Measurements from ENCODE around the gene RNF150.
"Not testable (repeated sequence)": the region's sequence is repeated elsewhere in the genome, so short reads cannot be mapped to it uniquely, and the experiment has no call there.

Gene RNF150

GRCh38 chr4:140826701-140827027 is 306.6 kb downstream of the RNF150 start:
- no peaks in the 10 kb centered on the region for H3K27me3 ChIP-seq (ENCODE audit: insufficient read depth, insufficient read length)
- no peak for TF ChIP-seq YY1 (IDR thresholded peaks at IDR 0.05; ENCODE audit: insufficient read depth, insufficient read length)
- no peak for TF ChIP-seq SUZ12 (IDR thresholded peaks at IDR 0.05; ENCODE audit: extremely low read depth, insufficient read depth, insufficient read length)
- no peak for TF ChIP-seq ZNF274 (IDR thresholded peaks at IDR 0.05; ENCODE audit: low read depth, low read length)

GRCh38 chr4:140820520-140820919 is 312.7 kb downstream of the RNF150 start:
- not testable (repeated sequence) for H3K4me1 ChIP-seq (ENCODE audit: insufficient read depth, insufficient read length); H3K4me3 ChIP-seq (ENCODE audit: insufficient read length, low read depth); H3K27me3 ChIP-seq (ENCODE audit: insufficient read depth, insufficient read length); H3K36me3 ChIP-seq (ENCODE audit: insufficient read depth, insufficient read length, low read length); H3K9me3 ChIP-seq (ENCODE audit: insufficient read depth, low read length); H3K9ac ChIP-seq (ENCODE audit: insufficient read length, low read depth); DNase-seq (ENCODE audit: low read depth, low spot score)

More at GRCh38 chr4:140826701-140827027, 306.6 kb downstream of the RNF150 start:
- H3K9ac ChIP-seq (ENCODE audit: insufficient read length, low read depth): no peak overlapping the region
- no peaks in the 10 kb centered on the region for H3K36me3 ChIP-seq (ENCODE audit: insufficient read depth, insufficient read length, low read length)
- no peak for DNase-seq (ENCODE audit: low read depth, low spot score)
- no peak overlapping the region for H3K4me3 ChIP-seq (ENCODE audit: insufficient read length, low read depth)
- no peaks in the 10 kb centered on the region for H3K4me1 ChIP-seq (ENCODE audit: insufficient read depth, insufficient read length)
- H3K9me3 ChIP-seq (ENCODE audit: insufficient read depth, low read length): peaks cover 7% of the 10 kb centered on the region; the same call in 1 of the 2 replicates

- Histone ChIP-seq H3K9me3 (ENCODE audit: insufficient read depth, low read length) (no peaks in the 10 kb centered on the region), H3K9ac (ENCODE audit: insufficient read length, low read depth) (no peak overlapping the region), H3K4me1 (ENCODE audit: insufficient read depth, insufficient read length) (no peaks in the 10 kb centered on the region), H3K4me3 (ENCODE audit: insufficient read length, low read depth) (no peak overlapping the region), H3K36me3 (ENCODE audit: insufficient read depth, insufficient read length, low read length) (no peaks in the 10 kb centered on the region), H3K27me3 (ENCODE audit: insufficient read depth, insufficient read length) (no peaks in the 10 kb centered on the region)
- TF ChIP-seq SUZ12 (IDR thresholded peaks at IDR 0.05; ENCODE audit: extremely low read depth, insufficient read depth, insufficient read length) (no peak), ZNF274 (IDR thresholded peaks at IDR 0.05; ENCODE audit: low read depth, low read length) (no peak), YY1 (IDR thresholded peaks at IDR 0.05; ENCODE audit: insufficient read depth, insufficient read length) (no peak)
- DNase-seq (ENCODE audit: low read depth, low spot score): no peak
Observed at GRCh38 chr4:140819610-140820009, 313.7 kb downstream of the RNF150 start.

- no peak for DNase-seq (ENCODE audit: low read depth, low spot score)
- Histone ChIP-seq H3K9ac (ENCODE audit: insufficient read length, low read depth) (no peak overlapping the region), H3K9me3 (ENCODE audit: insufficient read depth, low read length) (no peaks in the 10 kb centered on the region), H3K36me3 (ENCODE audit: insufficient read depth, insufficient read length, low read length) (no peaks in the 10 kb centered on the region), H3K4me1 (ENCODE audit: insufficient read depth, insufficient read length) (no peaks in the 10 kb centered on the region), H3K4me3 (ENCODE audit: insufficient read length, low read depth) (no peak overlapping the region), H3K27me3 (ENCODE audit: insufficient read depth, insufficient read length) (no peaks in the 10 kb centered on the region)
- TF ChIP-seq YY1 (IDR thresholded peaks at IDR 0.05; ENCODE audit: insufficient read depth, insufficient read length) (no peak), ZNF274 (IDR thresholded peaks at IDR 0.05; ENCODE audit: low read depth, low read length) (no peak), SUZ12 (IDR thresholded peaks at IDR 0.05; ENCODE audit: extremely low read depth, insufficient read depth, insufficient read length) (no peak)
Observed at GRCh38 chr4:140818433-140818832, 314.8 kb downstream of the RNF150 start.

GRCh38 chr4:140816806-140817510 is 316.3 kb downstream of the RNF150 start:
- no peaks in the 10 kb centered on the region for H3K36me3 ChIP-seq (ENCODE audit: insufficient read depth, insufficient read length, low read length)
- no peaks in the 10 kb centered on the region for H3K27me3 ChIP-seq (ENCODE audit: insufficient read depth, insufficient read length)
- DNase-seq (ENCODE audit: low read depth, low spot score): no peak
- TF ChIP-seq YY1 (IDR thresholded peaks at IDR 0.05; ENCODE audit: insufficient read depth, insufficient read length) (no peak), SUZ12 (IDR thresholded peaks at IDR 0.05; ENCODE audit: extremely low read depth, insufficient read depth, insufficient read length) (no peak), ZNF274 (IDR thresholded peaks at IDR 0.05; ENCODE audit: low read depth, low read length) (no peak)
- H3K9me3 ChIP-seq (ENCODE audit: insufficient read depth, low read length): no peaks in the 10 kb centered on the region
- H3K4me3 ChIP-seq (ENCODE audit: insufficient read length, low read depth): no peak overlapping the region
- H3K4me1 ChIP-seq (ENCODE audit: insufficient read depth, insufficient read length): no peaks in the 10 kb centered on the region
- H3K9ac ChIP-seq (ENCODE audit: insufficient read length, low read depth): no peak overlapping the region

GRCh38 chr4:140813804-140814203 is 319.5 kb downstream of the RNF150 start:
- Histone ChIP-seq H3K4me3 (ENCODE audit: insufficient read length, low read depth) (no peak overlapping the region), H3K9me3 (ENCODE audit: insufficient read depth, low read length) (no peaks in the 10 kb centered on the region), H3K9ac (ENCODE audit: insufficient read length, low read depth) (no peak overlapping the region), H3K27me3 (ENCODE audit: insufficient read depth, insufficient read length) (no peaks in the 10 kb centered on the region), H3K36me3 (ENCODE audit: insufficient read depth, insufficient read length, low read length) (no peaks in the 10 kb centered on the region), H3K4me1 (ENCODE audit: insufficient read depth, insufficient read length) (no peaks in the 10 kb centered on the region)
- TF ChIP-seq SUZ12 (IDR thresholded peaks at IDR 0.05; ENCODE audit: extremely low read depth, insufficient read depth, insufficient read length): no peak
- no peak for TF ChIP-seq YY1 (IDR thresholded peaks at IDR 0.05; ENCODE audit: insufficient read depth, insufficient read length)
- TF ChIP-seq ZNF274 (IDR thresholded peaks at IDR 0.05; ENCODE audit: low read depth, low read length): no peak
- no peak for DNase-seq (ENCODE audit: low read depth, low spot score)

GRCh38 chr4:140812916-140813315 is 320.4 kb downstream of the RNF150 start:
- no peak for DNase-seq (ENCODE audit: low read depth, low spot score)
- H3K27me3 ChIP-seq (ENCODE audit: insufficient read depth, insufficient read length): no peaks in the 10 kb centered on the region
- no peaks in the 10 kb centered on the region for H3K4me1 ChIP-seq (ENCODE audit: insufficient read depth, insufficient read length)
- H3K36me3 ChIP-seq (ENCODE audit: insufficient read depth, insufficient read length, low read length): no peaks in the 10 kb centered on the region
- H3K4me3 ChIP-seq (ENCODE audit: insufficient read length, low read depth): no peak overlapping the region
- H3K9ac ChIP-seq (ENCODE audit: insufficient read length, low read depth): no peak overlapping the region
- H3K9me3 ChIP-seq (ENCODE audit: insufficient read depth, low read length): no peaks in the 10 kb centered on the region
- TF ChIP-seq SUZ12 (IDR thresholded peaks at IDR 0.05; ENCODE audit: extremely low read depth, insufficient read depth, insufficient read length): no peak
- no peak for TF ChIP-seq YY1 (IDR thresholded peaks at IDR 0.05; ENCODE audit: insufficient read depth, insufficient read length)
- no peak for TF ChIP-seq ZNF274 (IDR thresholded peaks at IDR 0.05; ENCODE audit: low read depth, low read length)

Data from NT2/D1 (cell line).